ENCODE results near the gene SPECC1.

SPECC1 gene

GRCh38 chr17:20118280-20118679, 109.1 kb downstream of the SPECC1 start:
- no peak for TF ChIP-seq GATA3 (IDR thresholded peaks at IDR 0.05; ENCODE audit: low read depth, low read length)
- TF ChIP-seq GATA2 (IDR thresholded peaks at IDR 0.05; ENCODE audit: low read depth, low read length) = no peak

- TF ChIP-seq GATA2 (IDR thresholded peaks at IDR 0.05; ENCODE audit: low read depth, low read length) = no peak
Observed at GRCh38 chr17:20120836-20121235, 111.7 kb downstream of the SPECC1 start.

GRCh38 chr17:20121359-20122253, 112.4 kb downstream of the SPECC1 start:
- TF ChIP-seq GATA3 (IDR thresholded peaks at IDR 0.05; ENCODE audit: low read depth, low read length) (no peak), GATA2 (IDR thresholded peaks at IDR 0.05; ENCODE audit: low read depth, low read length) (no peak)

- TF ChIP-seq GATA2 (IDR thresholded peaks at IDR 0.05; ENCODE audit: low read depth, low read length) = no peak
- TF ChIP-seq GATA3 (IDR thresholded peaks at IDR 0.05; ENCODE audit: low read depth, low read length) = no peak
Observed at GRCh38 chr17:20122254-20122879, 113.2 kb downstream of the SPECC1 start.

- no peak for TF ChIP-seq GATA2 (IDR thresholded peaks at IDR 0.05; ENCODE audit: low read depth, low read length)
- TF ChIP-seq GATA3 (IDR thresholded peaks at IDR 0.05; ENCODE audit: low read depth, low read length) = no peak
Observed at GRCh38 chr17:20123209-20123608, 114.0 kb downstream of the SPECC1 start.

GRCh38 chr17:20125724-20126123, 116.6 kb downstream of the SPECC1 start:
- TF ChIP-seq GATA3 (IDR thresholded peaks at IDR 0.05; ENCODE audit: low read depth, low read length) (no peak), GATA2 (IDR thresholded peaks at IDR 0.05; ENCODE audit: low read depth, low read length) (no peak)

GRCh38 chr17:20127360-20128035, 118.3 kb downstream of the SPECC1 start:
- TF ChIP-seq GATA2 (IDR thresholded peaks at IDR 0.05; ENCODE audit: low read depth, low read length) (no peak), GATA3 (IDR thresholded peaks at IDR 0.05; ENCODE audit: low read depth, low read length) (no peak)

GRCh38 chr17:20128036-20128667, 119.0 kb downstream of the SPECC1 start:
- TF ChIP-seq GATA3 (IDR thresholded peaks at IDR 0.05; ENCODE audit: low read depth, low read length) = no peak
- no peak for TF ChIP-seq GATA2 (IDR thresholded peaks at IDR 0.05; ENCODE audit: low read depth, low read length)

GRCh38 chr17:20133517-20133916, 124.4 kb downstream of the SPECC1 start:
- TF ChIP-seq GATA3 (IDR thresholded peaks at IDR 0.05; ENCODE audit: low read depth, low read length) = no peak
- TF ChIP-seq GATA2 (IDR thresholded peaks at IDR 0.05; ENCODE audit: low read depth, low read length) = no peak

GRCh38 chr17:20141198-20141972, 132.2 kb downstream of the SPECC1 start:
- TF ChIP-seq GATA3 (IDR thresholded peaks at IDR 0.05; ENCODE audit: low read depth, low read length) = no peak
- no peak for TF ChIP-seq GATA2 (IDR thresholded peaks at IDR 0.05; ENCODE audit: low read depth, low read length)

GRCh38 chr17:20142268-20142667, 133.1 kb downstream of the SPECC1 start:
- no peak for TF ChIP-seq GATA2 (IDR thresholded peaks at IDR 0.05; ENCODE audit: low read depth, low read length)
- TF ChIP-seq GATA3 (IDR thresholded peaks at IDR 0.05; ENCODE audit: low read depth, low read length) = no peak

- TF ChIP-seq GATA2 (IDR thresholded peaks at IDR 0.05; ENCODE audit: low read depth, low read length) (no peak), GATA3 (IDR thresholded peaks at IDR 0.05; ENCODE audit: low read depth, low read length) (no peak)
Observed at GRCh38 chr17:20143740-20144139, 134.6 kb downstream of the SPECC1 start.

GRCh38 chr17:20145567-20145966, 136.4 kb downstream of the SPECC1 start:
- TF ChIP-seq GATA3 (IDR thresholded peaks at IDR 0.05; ENCODE audit: low read depth, low read length) = no peak
- no peak for TF ChIP-seq GATA2 (IDR thresholded peaks at IDR 0.05; ENCODE audit: low read depth, low read length)
